Psoas muscle (tissue), 8 donors: Measurements from ENCODE around the gene OSBPL1A. TPM values are rescaled to one million over a fixed set of nuclear protein-coding genes. Genes with fewer than 3 reads are reported as not detected.

Experiments used
- ATAC-seq, 4 donors: fragments of 200-7000 bp; cut with Tn5 transposase; one replicate each; pipeline ENCODE4 v1.9.1; 2020; ENCODE audit warnings: moderate library complexity in 3 of 4, mild to moderate bottlenecking in 2 of 4
- DNase-seq, 2 donors: peaks; one replicate each; pipeline ENCODE4 v3.0.0-alpha.2; 2020
- H3K27ac ChIP-seq: fragments of 200-600 bp; one replicate; pipeline ENCODE4 v1.8.0; 2022
- H3K27me3 ChIP-seq, 3 donors: fragments of 200-600 bp in 1 of 3; one replicate each; pipeline versions ENCODE4 v1.6.1 to v1.8.0; 2013 to 2022; ENCODE audit warnings: low read length in 2 of 3, mild to moderate bottlenecking in 2 of 3, moderate library complexity in 1 of 3; ENCODE audit not compliant: insufficient read depth in 3 of 3
- H3K36me3 ChIP-seq, 2 donors: fragments of 200-600 bp in 1 of 2; one replicate each; pipeline versions ENCODE4 v1.6.1 to v1.8.0; 2013 to 2022; ENCODE audit warnings: low read depth in 1 of 2, mild to moderate bottlenecking in 1 of 2, moderate library complexity in 1 of 2; ENCODE audit not compliant: insufficient read depth in 1 of 2
- H3K4me1 ChIP-seq: fragments of 200-600 bp; one replicate; pipeline ENCODE4 v1.8.0; 2022
- H3K4me3 ChIP-seq: fragments of 200-600 bp; one replicate; pipeline ENCODE4 v1.8.0; 2022; ENCODE audit warnings: mild to moderate bottlenecking
- H3K9me3 ChIP-seq: fragments of 200-600 bp; one replicate; pipeline ENCODE4 v1.8.0; 2022
- CTCF ChIP-seq: fragments of 200-600 bp; IDR thresholded peaks from one replicate; pipeline ENCODE4 v1.8.0; 2022; ENCODE audit warnings: antibody characterized with exemption
- WGBS, 3 donors: extraction: QIAGEN DNeasy Blood & Tissue Kit; methylation state at CpG; one replicate each; pipeline versions ENCODE4 v1.1.6 to v1.1.7; 2013; 5-methylcytosine and 5-hydroxymethylcytosine counted together
- intact Hi-C, 2 donors: fragments of 100-400 bp; cut with DNase I; formaldehyde crosslinking; loops; one replicate each; pipeline versions ENCODE4 v1.11.0 to v1.14.2; 2022
- polyA plus RNA-seq, 3 donors: library from polyadenylated mRNA; stranded (reverse); fragments of 200-250 nt; gene quantifications; one replicate each; pipeline ENCODE4 v1.2.3, GENCODE V29; 2013
- total RNA-seq, 4 donors: library from RNA; stranded (reverse); fragmentation: NEBNext Ultra II Directional in 2 of 4; extraction: Animal tissue kit (Norgen Biotek cat#: 25700) in 2 of 4; gene quantifications; one replicate each; pipeline versions ENCODE4 v1.2.1 to v1.2.4, GENCODE V29; 2021 to 2023
- donor health status: healthy with polysubstance abuse.
- donor health status: DM: no; HTN: no; CAD: no; lungs with moderate emphysema.
- donor health status: Bipolar disorder and iron deficiency.
- donor health status: healthy.
- donor health status: DM: yes; HTN: yes; CAD: no.
- donor health status: DM: no; HTN: no; CAD: no.
- donor health status: DM: no; HTN: no; CAD: no.
- donor health status: DM: yes; HTN: yes; CAD: no.

Gene OSBPL1A
- total and polyA plus RNA-seq, 7 donors, result 13.7 to 87.8 (median 65.8) TPM

DNA sequence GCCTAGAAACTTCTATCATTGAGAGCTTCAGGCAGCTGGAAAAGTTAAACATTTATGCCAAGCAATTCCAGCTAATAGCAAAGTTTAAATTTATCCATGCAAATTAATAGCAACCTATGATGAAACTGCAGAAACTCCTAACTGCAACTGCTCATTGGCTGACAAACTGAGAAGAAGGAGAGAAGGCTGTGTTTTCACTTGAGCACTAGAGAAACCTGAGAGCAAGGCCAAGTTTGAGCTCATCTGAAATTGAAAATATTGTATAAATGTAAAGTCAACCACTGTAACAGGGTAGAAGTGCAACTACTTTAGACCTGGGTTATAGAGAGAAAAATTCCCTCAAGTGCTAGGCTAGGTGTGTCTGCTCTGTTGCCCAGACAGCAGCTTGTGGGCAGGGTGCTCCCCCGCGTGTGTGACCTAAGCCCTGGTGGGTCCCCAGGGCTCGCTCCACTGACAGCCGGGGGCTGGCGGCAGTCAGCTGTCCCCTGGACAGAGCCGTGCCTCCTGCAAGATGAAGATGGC lies 208.6 kb downstream of the OSBPL1A start:
- no peaks in the 10 kb centered on the region for H3K9me3 ChIP-seq
- ATAC-seq (peak in 3 of 4 donors; percentile 30 to 63 (median 36)), DNase-seq (no peak)
- H3K36me3 ChIP-seq, result peaks cover 0 to 4% of the 10 kb centered on the region in 2 donors
- no peak for TF ChIP-seq CTCF
- H3K4me1 ChIP-seq, result peaks cover 49% of the 10 kb centered on the region
- WGBS, 3 donors, result 41 to 51% (median 42%) methylated on average over 6 of the region's 6 CpGs
- no peak overlapping the region for H3K4me3 ChIP-seq
- peak overlapping the region; percentile 51 for H3K27ac ChIP-seq
- intact Hi-C loops, result no loop called here
- no peaks in the 10 kb centered on the region for H3K27me3 ChIP-seq

- DNase-seq, result no peak
- Histone ChIP-seq H3K27me3 (no peaks in the 10 kb centered on the region), H3K4me3 (no peak overlapping the region), H3K36me3 (peaks cover 0 to 4% of the 10 kb centered on the region in 2 donors), H3K4me1 (peaks cover 46% of the 10 kb centered on the region), H3K9me3 (no peaks in the 10 kb centered on the region), H3K27ac (no peak overlapping the region)
- 39 to 53% (median 40%) methylated on average over 5 of the region's 5 CpGs for WGBS, 3 donors
- TF ChIP-seq CTCF, result no peak
- no peak for ATAC-seq
- intact Hi-C loops, result no loop called here
These were observed 209.5 kb downstream of the OSBPL1A start for GRCh38 chr18:24188120-24188519.

- peaks cover 42% of the 10 kb centered on the region for H3K4me1 ChIP-seq
- H3K4me3 ChIP-seq, result no peak overlapping the region
- intact Hi-C loops, result no loop called here
- TF ChIP-seq CTCF, result no peak
- no peaks in the 10 kb centered on the region for H3K9me3 ChIP-seq
- H3K27ac ChIP-seq, result no peak overlapping the region
- H3K27me3 ChIP-seq, result no peaks in the 10 kb centered on the region
- ATAC-seq, result no peak
- no peak for DNase-seq
- peaks cover 0 to 4% of the 10 kb centered on the region in 2 donors for H3K36me3 ChIP-seq
- WGBS, 3 donors, result 71 to 91% (median 72%) methylated on average over 1 of the region's 1 CpG
These were observed 209.9 kb downstream of the OSBPL1A start for GRCh38 chr18:24187689-24188088.

- DNase-seq (no peak), ATAC-seq (no peak)
- WGBS, 3 donors, result 87 to 96% (median 91%) methylated on average over 5 of the region's 5 CpGs
- peaks cover 0 to 4% of the 10 kb centered on the region in 2 donors for H3K36me3 ChIP-seq
- no peak overlapping the region for H3K4me3 ChIP-seq
- no peak overlapping the region for H3K27ac ChIP-seq
- TF ChIP-seq CTCF, result no peak
- H3K27me3 ChIP-seq, result no peaks in the 10 kb centered on the region
- no peaks in the 10 kb centered on the region for H3K9me3 ChIP-seq
- H3K4me1 ChIP-seq, result peaks cover 35% of the 10 kb centered on the region
- intact Hi-C loops, result no loop called here
These were observed 210.6 kb downstream of the OSBPL1A start for GRCh38 chr18:24187049-24187448.

GRCh38 chr18:24185805-24186204 lies 211.8 kb downstream of the OSBPL1A start:
- ATAC-seq, result no peak
- Histone ChIP-seq H3K9me3 (no peaks in the 10 kb centered on the region), H3K4me3 (no peak overlapping the region), H3K36me3 (peaks cover 0 to 8% of the 10 kb centered on the region in 2 donors), H3K27me3 (no peaks in the 10 kb centered on the region), H3K27ac (no peak overlapping the region), H3K4me1 (peaks cover 24% of the 10 kb centered on the region)
- DNase-seq, result no peak
- whole genome bisulfite sequencing, 3 donors, result 96 to 99% (median 97%) methylated on average over 7 of the region's 7 CpGs
- intact Hi-C loops, result no loop called here
- TF ChIP-seq CTCF, result no peak
